Measurements from ENCODE around the gene CBFB.
A peak's percentile ranks its signal among the peaks of the same experiment; 100 is the strongest.

The CBFB gene

DNA sequence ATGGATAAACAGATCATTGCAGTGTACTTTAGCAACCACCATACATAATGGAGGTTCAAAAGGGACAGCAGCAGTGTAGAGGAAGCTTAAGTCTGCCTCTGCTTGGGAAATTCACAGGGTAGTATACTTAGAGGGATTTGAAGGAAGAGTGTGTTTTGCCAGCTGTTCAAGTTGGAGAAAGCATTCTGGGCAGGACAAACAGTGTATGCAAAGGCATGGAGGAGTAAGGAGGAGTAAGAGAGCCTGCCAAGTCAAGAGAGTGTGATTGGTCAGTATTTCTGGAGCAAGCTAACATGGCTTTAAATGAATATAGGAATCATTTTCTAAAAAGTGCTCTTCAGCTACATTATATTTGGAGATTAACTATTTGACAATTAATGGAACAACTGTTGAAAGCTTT, 57.9 kb downstream of the CBFB start:
- no peak for DNase-seq
- in situ Hi-C loops (cut with MboI; ENCODE audit: low pct_unique_long_range_greater_than_20kb, low sequenced_read_pairs): no loop called here

GRCh38 chr16:67087291-67087690, 58.3 kb downstream of the CBFB start:
- no peak for DNase-seq
- in situ Hi-C loops (cut with MboI; ENCODE audit: low pct_unique_long_range_greater_than_20kb, low sequenced_read_pairs): no loop called here

- in situ Hi-C loops (cut with MboI; ENCODE audit: low pct_unique_long_range_greater_than_20kb, low sequenced_read_pairs): no loop called here
- no peak for DNase-seq
These were observed 58.9 kb downstream of the CBFB start for GRCh38 chr16:67087803-67088202.

- DNase-seq: no peak
- in situ Hi-C loops (cut with MboI; ENCODE audit: low pct_unique_long_range_greater_than_20kb, low sequenced_read_pairs): no loop called here
These were observed 59.6 kb downstream of the CBFB start for GRCh38 chr16:67088551-67088950.

- in situ Hi-C loops (cut with MboI; ENCODE audit: low pct_unique_long_range_greater_than_20kb, low sequenced_read_pairs): no loop called here
These were observed 60.2 kb downstream of the CBFB start for GRCh38 chr16:67089101-67089500.

GRCh38 chr16:67091906-67092566, 63.1 kb downstream of the CBFB start:
- in situ Hi-C loops (cut with MboI; ENCODE audit: low pct_unique_long_range_greater_than_20kb, low sequenced_read_pairs): no loop called here
- DNase-seq: no peak

More at GRCh38 chr16:67089101-67089500, 60.2 kb downstream of the CBFB start:
- DNase-seq: no peak

- DNase-seq: no peak
- in situ Hi-C loops (cut with MboI; ENCODE audit: low pct_unique_long_range_greater_than_20kb, low sequenced_read_pairs): no loop called here
These were observed 64.3 kb downstream of the CBFB start for GRCh38 chr16:67093098-67093726.

- in situ Hi-C loops (cut with MboI; ENCODE audit: low pct_unique_long_range_greater_than_20kb, low sequenced_read_pairs): no loop called here
- no peak for DNase-seq
These were observed 69.7 kb downstream of the CBFB start for GRCh38 chr16:67098599-67098998.

DNA sequence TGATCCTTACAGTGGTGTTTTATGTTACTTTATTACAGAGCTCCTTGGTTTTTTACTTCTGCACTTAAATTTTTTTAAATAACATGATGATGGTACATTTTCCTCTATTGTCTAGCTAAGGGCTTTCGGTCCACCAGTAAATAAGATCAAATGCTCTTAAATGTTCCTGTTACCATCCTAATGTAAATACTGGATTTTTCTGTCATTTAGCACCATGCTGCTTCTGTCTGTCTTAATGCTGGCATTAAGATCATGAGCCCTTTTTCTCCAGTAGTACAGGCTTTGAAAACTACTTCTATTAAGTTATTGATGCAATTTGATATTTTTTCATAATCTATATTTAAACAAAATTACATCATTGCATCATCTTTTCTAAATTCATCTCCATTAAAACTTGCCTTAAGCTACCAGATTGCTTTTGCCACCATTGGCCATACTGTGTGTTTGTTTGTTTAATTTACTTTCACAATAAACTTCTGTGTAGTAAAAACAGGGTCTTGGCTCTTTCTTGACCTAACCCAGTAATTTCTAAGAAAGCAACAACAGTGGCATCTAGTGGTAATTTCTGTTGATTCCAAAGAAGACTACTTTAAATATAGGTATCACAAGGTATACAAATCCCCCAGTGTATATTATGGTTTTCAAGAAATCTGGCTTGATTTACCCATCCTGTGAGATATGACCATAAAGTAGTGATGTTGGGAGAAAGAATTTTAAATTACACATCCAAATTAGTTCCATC, 71.8 kb downstream of the CBFB start:
- in situ Hi-C loops (cut with MboI; ENCODE audit: low pct_unique_long_range_greater_than_20kb, low sequenced_read_pairs): no loop called here
- DNase-seq: peak; percentile 32

DNA sequence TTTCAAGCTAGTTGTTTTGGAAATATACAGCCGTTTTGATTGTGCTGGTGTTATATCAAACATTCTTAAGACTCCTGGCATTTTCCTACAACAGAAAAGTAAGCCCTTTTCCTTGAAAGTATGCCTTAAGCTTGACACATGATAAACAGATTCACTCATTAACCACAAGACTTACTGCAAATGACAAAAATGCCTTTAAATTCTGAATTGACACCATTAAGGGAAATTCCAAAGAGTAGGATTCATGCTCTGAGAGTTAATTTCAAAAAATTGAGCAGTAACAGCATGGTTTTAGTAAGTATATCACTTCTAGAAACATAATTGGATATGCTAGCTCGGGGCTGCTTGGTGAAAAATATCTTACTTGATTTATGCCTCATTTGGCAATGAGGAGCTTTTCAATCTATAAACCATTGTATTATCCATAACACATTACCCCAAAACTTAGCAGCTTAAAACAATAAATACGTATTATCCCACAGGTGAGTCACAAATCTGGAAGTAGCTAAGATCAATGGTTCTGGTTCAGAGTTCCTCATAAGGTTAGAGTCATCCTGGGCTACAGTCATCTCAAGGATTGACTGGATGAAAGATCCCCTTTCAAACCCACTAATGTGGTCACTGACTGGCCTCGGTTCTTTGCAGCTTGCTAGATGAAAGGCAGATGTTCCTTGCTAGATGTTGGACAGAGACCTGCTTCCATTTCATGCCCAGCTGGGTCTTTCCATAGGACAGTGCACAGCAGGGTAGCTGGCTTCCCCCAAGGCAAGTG, 72.5 kb downstream of the CBFB start:
- no peak for DNase-seq
- in situ Hi-C loops (cut with MboI; ENCODE audit: low pct_unique_long_range_greater_than_20kb, low sequenced_read_pairs): no loop called here

DNA sequence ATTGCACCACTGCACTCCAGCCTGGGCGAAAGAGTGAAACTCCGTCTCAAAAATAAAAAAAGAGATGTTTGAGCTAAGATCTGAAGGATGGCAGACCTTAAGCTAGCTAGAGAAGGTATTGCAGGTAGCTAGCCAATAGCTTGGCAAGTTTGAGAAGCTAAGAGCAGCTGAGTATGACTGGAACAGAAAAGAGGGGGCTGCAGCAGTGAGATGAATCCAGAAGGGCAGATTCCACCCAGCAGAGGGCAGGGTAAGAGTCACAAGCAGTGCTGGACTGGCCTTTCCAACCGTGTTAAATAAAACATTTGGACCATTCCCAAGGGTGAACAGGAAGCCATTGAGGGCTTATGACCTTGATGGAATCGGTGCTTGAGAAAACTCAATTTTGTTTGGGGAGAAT, 75.1 kb downstream of the CBFB start:
- peak; percentile 33 for DNase-seq
- in situ Hi-C loops (cut with MboI; ENCODE audit: low pct_unique_long_range_greater_than_20kb, low sequenced_read_pairs): no loop called here

- no peak for DNase-seq
- in situ Hi-C loops (cut with MboI; ENCODE audit: low pct_unique_long_range_greater_than_20kb, low sequenced_read_pairs): no loop called here
These were observed 75.9 kb downstream of the CBFB start for GRCh38 chr16:67104845-67105244.

DNA sequence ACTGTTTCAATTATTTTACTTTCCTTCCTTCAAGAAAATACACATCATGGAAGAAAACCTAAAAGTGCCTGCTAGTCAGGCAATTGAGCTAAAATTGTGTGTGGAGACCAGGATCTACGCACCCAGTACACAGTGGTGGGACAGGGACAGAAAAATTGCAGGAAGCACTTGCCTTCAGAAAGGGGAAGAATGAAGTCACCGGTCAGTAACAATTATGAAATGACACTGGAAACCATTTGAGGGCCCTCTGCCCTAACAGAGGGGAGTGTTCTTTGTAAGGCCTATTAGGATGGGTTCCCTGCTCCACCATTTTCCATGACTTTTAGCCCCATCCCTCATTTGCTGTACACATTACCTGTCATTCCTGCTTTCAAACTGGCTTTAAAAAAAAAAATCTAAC, 76.3 kb downstream of the CBFB start:
- peak; percentile 42 for DNase-seq
- in situ Hi-C loops (cut with MboI; ENCODE audit: low pct_unique_long_range_greater_than_20kb, low sequenced_read_pairs): no loop called here

GRCh38 chr16:67105881-67106280, 76.9 kb downstream of the CBFB start:
- in situ Hi-C loops (cut with MboI; ENCODE audit: low pct_unique_long_range_greater_than_20kb, low sequenced_read_pairs): no loop called here
- no peak for DNase-seq

DNA sequence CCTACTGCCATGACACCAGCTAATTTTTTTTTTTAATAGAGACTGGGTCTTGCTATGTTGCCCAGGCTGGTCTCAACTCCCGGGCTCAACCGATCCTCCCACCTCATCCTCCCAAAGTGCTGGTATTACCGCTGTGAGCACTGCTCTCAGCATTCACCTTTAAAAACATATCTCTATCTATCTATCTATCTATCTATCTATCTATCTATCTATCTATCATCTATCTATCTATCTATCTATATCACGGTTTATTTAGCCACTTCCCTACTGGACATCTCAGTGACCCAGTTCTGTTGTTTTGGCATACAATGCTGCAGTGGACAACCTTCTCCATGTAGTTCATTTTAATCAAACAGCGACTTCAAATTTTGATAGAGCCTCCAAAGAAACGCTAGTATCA, 79.5 kb downstream of the CBFB start:
- in situ Hi-C loops (cut with MboI; ENCODE audit: low pct_unique_long_range_greater_than_20kb, low sequenced_read_pairs): no loop called here

DNA sequence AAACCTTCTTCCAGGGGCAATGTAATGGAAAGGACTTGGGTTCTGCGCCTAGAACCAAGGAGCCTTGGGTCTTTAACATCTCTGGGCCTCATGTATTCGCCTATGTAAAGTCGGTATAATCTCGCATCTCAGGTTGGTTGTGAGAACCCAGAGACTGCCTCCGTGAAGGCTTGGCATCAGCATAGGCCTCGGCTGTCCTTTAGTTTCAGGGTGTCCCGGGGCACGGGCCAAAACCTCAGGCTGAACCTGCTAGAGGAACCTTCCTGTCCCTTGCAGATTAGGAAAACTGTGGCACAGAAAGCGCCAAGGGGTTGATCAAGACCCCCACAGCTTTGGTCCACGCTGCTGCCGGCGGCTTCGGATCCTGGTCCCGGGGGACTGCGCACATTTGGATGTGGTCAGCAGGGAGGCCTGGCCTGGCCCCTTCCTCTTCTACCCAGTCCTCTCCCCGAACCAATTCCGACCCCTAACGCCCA, 80.0 kb downstream of the CBFB start:
- DNase-seq: no peak
- in situ Hi-C loops (cut with MboI; ENCODE audit: low pct_unique_long_range_greater_than_20kb, low sequenced_read_pairs): no loop called here

More for the DNA sequence above, 79.5 kb downstream of the CBFB start:
- DNase-seq: no peak

DNA sequence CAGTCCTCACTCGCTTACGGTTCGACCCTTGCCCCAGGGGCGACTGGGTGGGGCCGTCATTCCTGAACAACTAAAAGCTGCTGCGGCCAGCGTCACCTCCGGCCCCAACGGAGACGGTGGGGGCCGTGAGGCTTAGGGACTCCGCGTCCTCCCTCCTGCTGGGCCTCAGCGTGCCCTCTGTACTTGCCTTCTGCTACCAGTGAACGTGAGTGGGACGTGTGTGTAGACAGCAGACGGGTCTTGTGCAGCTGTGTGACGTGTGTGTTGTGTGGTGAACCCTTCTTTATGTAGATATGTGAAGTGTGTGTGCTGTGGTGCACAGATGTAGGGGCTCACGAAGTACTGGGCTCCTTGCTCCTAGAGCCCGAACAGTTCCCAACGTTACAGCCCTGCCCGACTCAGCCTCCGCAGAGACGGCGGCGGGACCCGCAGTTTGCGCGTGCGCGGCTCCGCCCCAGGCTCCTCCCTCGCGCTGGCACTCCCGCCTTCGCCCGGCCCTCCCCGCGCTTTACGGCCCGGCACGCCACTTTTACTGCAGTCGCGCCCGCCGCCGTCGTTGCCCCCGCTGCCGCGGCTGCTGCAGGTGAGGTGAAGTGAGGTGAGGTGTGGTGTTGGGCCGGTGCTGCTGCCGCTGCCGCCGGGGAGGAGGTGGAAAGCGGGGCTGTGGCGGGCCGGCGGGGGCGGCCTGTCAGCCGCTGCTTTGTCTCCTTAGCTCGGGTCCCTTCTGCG, 80.6 kb downstream of the CBFB start, which contains the start of gene PHAF1:
PHAF1 (plus strand) TSS at position 535 of the 729 bp plus-strand sequence. CDS start 235 bp downstream, outside the sequence.
- peak; percentile 95 for DNase-seq
- in situ Hi-C loops (cut with MboI; ENCODE audit: low pct_unique_long_range_greater_than_20kb, low sequenced_read_pairs): no loop called here

DNA sequence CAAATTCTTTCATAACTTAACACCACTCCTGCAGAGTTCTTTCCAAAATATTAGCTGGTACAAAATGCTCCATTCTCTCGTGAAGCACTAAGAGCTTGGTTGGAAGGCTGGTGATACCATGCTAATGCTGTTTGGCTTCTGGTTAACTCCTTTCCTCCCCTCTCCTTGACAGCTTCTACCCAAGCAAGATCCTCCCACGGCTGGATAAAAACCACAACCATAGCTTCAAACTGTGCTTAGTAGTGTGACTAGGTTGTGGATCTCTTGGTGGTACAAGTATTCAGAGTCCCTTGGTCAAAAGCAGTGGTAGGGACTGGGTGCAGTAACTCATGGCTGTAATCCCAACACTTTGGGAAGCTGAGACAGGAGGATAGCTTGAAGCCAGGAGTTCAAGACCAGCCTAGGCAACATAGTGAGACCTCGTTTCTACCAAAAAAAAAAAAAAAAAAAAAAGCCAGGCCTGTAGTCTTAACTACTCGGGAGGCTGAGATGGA, 83.0 kb downstream of the CBFB start:
- in situ Hi-C loops (cut with MboI; ENCODE audit: low pct_unique_long_range_greater_than_20kb, low sequenced_read_pairs): no loop called here
- DNase-seq: peak; percentile 35

All from KBM-7 (cell line).